ENCODE measurements around the gene LRCOL1.

GRCh38 chr12:132572106-132572505 lies 38.3 kb downstream of the LRCOL1 start:
- TF ChIP-seq CTCF (IDR thresholded peaks at IDR 0.05; ENCODE audit: low read depth, low read length, poor library complexity, severe bottlenecking) (no peak), EZH2phosphoT487 (IDR thresholded peaks at IDR 0.05; ENCODE audit: borderline replicate concordance, low read length) (no peak)

All from DOHH2 (cell line).